ENCODE results near the gene SUPT4H1.
"Not testable (repeated sequence)": the region's sequence is repeated elsewhere in the genome, so short reads cannot be mapped to it uniquely, and the experiment has no call there.

SUPT4H1 gene

GRCh38 chr17:58362368-58363014 is 10.5 kb upstream of the SUPT4H1 start:
- DNase-seq: no peak

- DNase-seq: no peak
These were observed 8.5 kb upstream of the SUPT4H1 start for GRCh38 chr17:58360296-58361063.

GRCh38 chr17:58358408-58359172 is 6.6 kb upstream of the SUPT4H1 start:
- no peak for DNase-seq

GRCh38 chr17:58357312-58358297 is 5.6 kb upstream of the SUPT4H1 start:
- DNase-seq: no peak

- no peak for DNase-seq
These were observed 4.2 kb upstream of the SUPT4H1 start for GRCh38 chr17:58356231-58356630.

- no peak for DNase-seq
These were observed 2.7 kb upstream of the SUPT4H1 start for GRCh38 chr17:58354541-58355216.

- DNase-seq: no peak
These were observed 1.4 kb upstream of the SUPT4H1 start for GRCh38 chr17:58353389-58353825.

GRCh38 chr17:58352596-58353388 is 791 bp upstream of the SUPT4H1 start:
- DNase-seq: peak in 3 of 6 experiments; percentile 19 to 49 (median 27)

GRCh38 chr17:58351182-58351581 is 819 bp downstream of the SUPT4H1 start:
- DNase-seq: no peak

- no peak for DNase-seq
These were observed 4.0 kb downstream of the SUPT4H1 start for GRCh38 chr17:58348038-58348437.

- DNase-seq: no peak
These were observed 6.5 kb downstream of the SUPT4H1 start for GRCh38 chr17:58345500-58345899.

GRCh38 chr17:58344791-58345157 is 7.2 kb downstream of the SUPT4H1 start:
- peak; percentile 48 to 77 (median 66) for DNase-seq

- peak; percentile 67 to 82 (median 77) for DNase-seq
These were observed 7.8 kb downstream of the SUPT4H1 start for GRCh38 chr17:58344047-58344790.

- DNase-seq: no peak
These were observed 8.9 kb downstream of the SUPT4H1 start for GRCh38 chr17:58343131-58343530.

- peak in 1 of 6 experiments; percentile 12 for DNase-seq
These were observed 10.0 kb downstream of the SUPT4H1 start for GRCh38 chr17:58341861-58342475.

- DNase-seq: not testable (repeated sequence)
These were observed 10.7 kb downstream of the SUPT4H1 start for GRCh38 chr17:58341136-58341860.

GRCh38 chr17:58340405-58340876 is 11.6 kb downstream of the SUPT4H1 start:
- DNase-seq: no peak

GRCh38 chr17:58339755-58340404 is 12.1 kb downstream of the SUPT4H1 start:
- peak in 2 of 6 experiments; percentile 17 to 47 for DNase-seq
